Smooth muscle cell (in vitro differentiated cells): Measurements from ENCODE around the gene NRARP. TPM values are rescaled to one million over a fixed set of nuclear protein-coding genes. Genes with fewer than 3 reads are reported as not detected.

Source experiments
- DNase-seq: peaks from one replicate; lab custom pipeline; 2025; ENCODE audit not compliant: unreplicated experiment; lab: John Stamatoyannopoulos, UW
- H2AFZ ChIP-seq: fragments of 200-600 bp; sonication (generic); 2 replicates; pipeline ENCODE4 v1.6.0; 2016; ENCODE audit warnings: antibody characterized with exemption, low read depth, mild to moderate bottlenecking
- H3F3A ChIP-seq: fragments of 200-600 bp; sonication (generic); 2 replicates; pipeline ENCODE4 v1.6.0; 2017; ENCODE audit warnings: antibody characterized with exemption, low read depth
- H3K27ac ChIP-seq: fragments of 200-600 bp; sonication (generic); 2 replicates; pipeline ENCODE4 v1.5.1; 2016; ENCODE audit warnings: low read depth, mild to moderate bottlenecking
- H3K27me3 ChIP-seq: fragments of 200-600 bp; sonication (generic); 2 replicates; pipeline ENCODE4 v1.6.1; 2016; ENCODE audit warnings: low read depth, mild to moderate bottlenecking
- H3K36me3 ChIP-seq: fragments of 200-600 bp; sonication (generic); 2 replicates; pipeline ENCODE4 v1.5.1; 2016; ENCODE audit warnings: low read depth
- H3K4me1 ChIP-seq: fragments of 200-600 bp; sonication (generic); 2 replicates; pipeline ENCODE4 v1.5.1; 2016; ENCODE audit warnings: low read depth
- H3K4me2 ChIP-seq: fragments of 200-600 bp; sonication (generic); 2 replicates; pipeline ENCODE4 v1.6.0; 2016; ENCODE audit warnings: mild to moderate bottlenecking
- H3K4me3 ChIP-seq: fragments of 200-600 bp; sonication (generic); 2 replicates; pipeline ENCODE4 v1.5.1; 2016; ENCODE audit warnings: mild to moderate bottlenecking
- H3K79me2 ChIP-seq: fragments of 200-600 bp; sonication (generic); 2 replicates; pipeline ENCODE4 v1.6.0; 2016; ENCODE audit warnings: low read depth, mild to moderate bottlenecking
- H3K9ac ChIP-seq: fragments of 200-600 bp; sonication (generic); 2 replicates; pipeline ENCODE4 v1.6.0; 2016; ENCODE audit warnings: low read depth
- H3K9me3 ChIP-seq: fragments of 200-600 bp; sonication (generic); replicated peaks from 2 replicates; pipeline ENCODE4 v1.5.1; 2016; ENCODE audit warnings: low read depth
- H4K20me1 ChIP-seq: fragments of 200-600 bp; sonication (generic); 2 replicates; pipeline ENCODE4 v1.6.0; 2016; ENCODE audit warnings: low read depth
- WGBS: methylation state at CpG from one replicate; pipeline ENCODE4 v1.1.7; 2016; ENCODE audit warnings: low lambda C conversion rate; 5-methylcytosine and 5-hydroxymethylcytosine counted together
- polyA plus RNA-seq: library from polyadenylated mRNA; unstranded; fragments of >200 nt; fragmentation: Nextera tagmentation; extraction: Ambion mirVana; gene quantifications from 2 replicates; pipeline ENCODE4 v1.2.1, GENCODE V29; 2016
- total RNA-seq: library from RNA; depleted of rRNA; stranded (reverse); fragments of >200 nt; gene quantifications from 2 replicates; pipeline ENCODE4 v1.2.3, GENCODE V29; 2014
- TF ChIP-seq, protein P1 (sequence below): fragments of 200-600 bp; sonication (generic); IDR thresholded peaks from 2 replicates; pipeline ENCODE4 v1.5.1; 2017; ENCODE audit warnings: borderline replicate concordance, mild to moderate bottlenecking, antibody characterized with exemption; ENCODE audit not compliant: insufficient read depth, poor library complexity, severe bottlenecking

The NRARP gene
- total and polyA plus RNA-seq, 2 experiments from 2014 or later, result 3.0 to 3.7 TPM

- WGBS, result 87% methylated on average over 14 of the region's 18 CpGs
These were observed 51.5 kb downstream of the NRARP start for GRCh38 chr9:137250329-137251193.

More at GRCh38 chr9:137250329-137251193, 51.5 kb downstream of the NRARP start:
- DNase-seq, result no peak
- Histone ChIP-seq H3K9ac (no peak overlapping the region), H3F3A (no peaks in the 10 kb centered on the region), H3K79me2 (peaks cover 3% of the 10 kb centered on the region), H3K27ac (no peak overlapping the region), H3K4me2 (no peak overlapping the region), H3K9me3 (no peaks in the 10 kb centered on the region), H3K4me3 (no peak overlapping the region), H2AFZ (no peak overlapping the region), H4K20me1 (no peaks in the 10 kb centered on the region), H3K36me3 (no peaks in the 10 kb centered on the region), H3K4me1 (peaks cover 9% of the 10 kb centered on the region), H3K27me3 (no peaks in the 10 kb centered on the region)
- TF ChIP-seq, protein P1, sequence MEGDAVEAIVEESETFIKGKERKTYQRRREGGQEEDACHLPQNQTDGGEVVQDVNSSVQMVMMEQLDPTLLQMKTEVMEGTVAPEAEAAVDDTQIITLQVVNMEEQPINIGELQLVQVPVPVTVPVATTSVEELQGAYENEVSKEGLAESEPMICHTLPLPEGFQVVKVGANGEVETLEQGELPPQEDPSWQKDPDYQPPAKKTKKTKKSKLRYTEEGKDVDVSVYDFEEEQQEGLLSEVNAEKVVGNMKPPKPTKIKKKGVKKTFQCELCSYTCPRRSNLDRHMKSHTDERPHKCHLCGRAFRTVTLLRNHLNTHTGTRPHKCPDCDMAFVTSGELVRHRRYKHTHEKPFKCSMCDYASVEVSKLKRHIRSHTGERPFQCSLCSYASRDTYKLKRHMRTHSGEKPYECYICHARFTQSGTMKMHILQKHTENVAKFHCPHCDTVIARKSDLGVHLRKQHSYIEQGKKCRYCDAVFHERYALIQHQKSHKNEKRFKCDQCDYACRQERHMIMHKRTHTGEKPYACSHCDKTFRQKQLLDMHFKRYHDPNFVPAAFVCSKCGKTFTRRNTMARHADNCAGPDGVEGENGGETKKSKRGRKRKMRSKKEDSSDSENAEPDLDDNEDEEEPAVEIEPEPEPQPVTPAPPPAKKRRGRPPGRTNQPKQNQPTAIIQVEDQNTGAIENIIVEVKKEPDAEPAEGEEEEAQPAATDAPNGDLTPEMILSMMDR, result no peak

Other genes with a start within 250 kb of the NRARP start
- gene ENTPD2, start 248.2 kb downstream of the NRARP start, total RNA-seq, result not detected in 2 replicates
- 0.30 and 0.78 TPM in 2 replicates for gene ENTPD2, start 248.2 kb downstream of the NRARP start, polyA plus RNA-seq
- gene SAPCD2, start 231.7 kb downstream of the NRARP start, total RNA-seq, result 1.9 and 2.1 TPM in 2 replicates
- gene SAPCD2, start 231.7 kb downstream of the NRARP start, polyA plus RNA-seq, result 3.9 and 5.0 TPM in 2 replicates
- gene UAP1L1, start 224.8 kb downstream of the NRARP start, total RNA-seq, result 5.8 and 7.2 TPM in 2 replicates
- 22.5 and 23.8 TPM in 2 replicates for gene UAP1L1, start 224.8 kb downstream of the NRARP start, polyA plus RNA-seq
- 62.9 and 70.9 TPM in 2 replicates for gene MAN1B1, start 215.3 kb downstream of the NRARP start, total RNA-seq
- 97.1 and 109 TPM in 2 replicates for gene MAN1B1, start 215.3 kb downstream of the NRARP start, polyA plus RNA-seq
- 50.6 and 51.4 TPM in 2 replicates for gene DPP7, start 187.5 kb downstream of the NRARP start, total RNA-seq
- gene DPP7, start 187.5 kb downstream of the NRARP start, polyA plus RNA-seq, result 170 and 171 TPM in 2 replicates
- gene GRIN1, start 163.1 kb downstream of the NRARP start, total RNA-seq, result not detected in 2 replicates
- 0.44 TPM in 1 of 2 replicates, not detected in the other for gene GRIN1, start 163.1 kb downstream of the NRARP start, polyA plus RNA-seq
- gene LRRC26, start 132.2 kb downstream of the NRARP start, total RNA-seq, result not detected in 2 replicates
- gene LRRC26, start 132.2 kb downstream of the NRARP start, polyA plus RNA-seq, result not detected in 2 replicates
- not detected in 2 replicates for gene TMEM210, start 130.2 kb downstream of the NRARP start, total RNA-seq
- gene TMEM210, start 130.2 kb downstream of the NRARP start, polyA plus RNA-seq, result not detected in 2 replicates
- gene ANAPC2, start 113.7 kb downstream of the NRARP start, total RNA-seq, result 12.6 and 16.3 TPM in 2 replicates
- 6.6 and 17.6 TPM in 2 replicates for gene ANAPC2, start 113.7 kb downstream of the NRARP start, polyA plus RNA-seq
- 32.7 and 69.5 TPM in 2 replicates for gene SSNA1, start 113.6 kb downstream of the NRARP start, total RNA-seq
- gene SSNA1, start 113.6 kb downstream of the NRARP start, polyA plus RNA-seq, result 84.9 and 94.1 TPM in 2 replicates
- 4.0 and 6.9 TPM in 2 replicates for gene TPRN, start 101.5 kb downstream of the NRARP start, total RNA-seq
- gene TPRN, start 101.5 kb downstream of the NRARP start, polyA plus RNA-seq, result 15.0 and 19.0 TPM in 2 replicates
- gene TMEM203, start 96.6 kb downstream of the NRARP start, total RNA-seq, result 30.2 and 31.0 TPM in 2 replicates
- gene TMEM203, start 96.6 kb downstream of the NRARP start, polyA plus RNA-seq, result 53.0 and 55.1 TPM in 2 replicates
- 3.2 and 6.5 TPM in 2 replicates for gene NDOR1, start 96.6 kb downstream of the NRARP start, total RNA-seq
- gene NDOR1, start 96.6 kb downstream of the NRARP start, polyA plus RNA-seq, result 7.7 and 12.5 TPM in 2 replicates
- gene RNF208, start 80.0 kb downstream of the NRARP start, total RNA-seq, result 0.36 and 0.49 TPM in 2 replicates
- 1.4 and 1.9 TPM in 2 replicates for gene RNF208, start 80.0 kb downstream of the NRARP start, polyA plus RNA-seq
- 2.2 and 2.3 TPM in 2 replicates for gene CYSRT1, start 77.1 kb downstream of the NRARP start, total RNA-seq
- 1.3 and 2.4 TPM in 2 replicates for gene CYSRT1, start 77.1 kb downstream of the NRARP start, polyA plus RNA-seq
- not detected in 2 replicates for gene RNF224, start 74.8 kb downstream of the NRARP start, total RNA-seq
- not detected in 2 replicates for gene RNF224, start 74.8 kb downstream of the NRARP start, polyA plus RNA-seq
- not detected in 2 replicates for gene SLC34A3, start 71.4 kb downstream of the NRARP start, total RNA-seq
- not detected in 2 replicates for gene SLC34A3, start 71.4 kb downstream of the NRARP start, polyA plus RNA-seq
- 154 and 164 TPM in 2 replicates for gene TUBB4B, start 61.0 kb downstream of the NRARP start, total RNA-seq
- 317 and 331 TPM in 2 replicates for gene TUBB4B, start 61.0 kb downstream of the NRARP start, polyA plus RNA-seq
- not detected in 2 replicates for gene STPG3, start 51.0 kb downstream of the NRARP start, total RNA-seq
- not detected in 2 replicates for gene STPG3, start 51.0 kb downstream of the NRARP start, polyA plus RNA-seq
- gene NELFB, start 46.9 kb downstream of the NRARP start, total RNA-seq, result 23.3 and 31.8 TPM in 2 replicates
- gene NELFB, start 46.9 kb downstream of the NRARP start, polyA plus RNA-seq, result 60.9 and 66.6 TPM in 2 replicates
- 4.6 and 6.3 TPM in 2 replicates for gene TOR4A, start 24.5 kb downstream of the NRARP start, total RNA-seq
- gene TOR4A, start 24.5 kb downstream of the NRARP start, polyA plus RNA-seq, result 5.5 and 10.7 TPM in 2 replicates
- gene EXD3, start 120.9 kb upstream of the NRARP start, total RNA-seq, result 3.1 and 10.4 TPM in 2 replicates
- 12.5 and 15.7 TPM in 2 replicates for gene EXD3, start 120.9 kb upstream of the NRARP start, polyA plus RNA-seq
- gene NOXA1, start 121.1 kb upstream of the NRARP start, total RNA-seq, result 0.09 and 0.90 TPM in 2 replicates
- gene NOXA1, start 121.1 kb upstream of the NRARP start, polyA plus RNA-seq, result 0.81 and 3.8 TPM in 2 replicates
- not detected in 2 replicates for gene ENTPD8, start 139.1 kb upstream of the NRARP start, total RNA-seq
- not detected in 2 replicates for gene ENTPD8, start 139.1 kb upstream of the NRARP start, polyA plus RNA-seq
- gene NSMF, start 157.1 kb upstream of the NRARP start, total RNA-seq, result 25.2 and 30.9 TPM in 2 replicates
- 48.5 and 55.9 TPM in 2 replicates for gene NSMF, start 157.1 kb upstream of the NRARP start, polyA plus RNA-seq
- 0.67 TPM in 1 of 2 replicates, not detected in the other for gene PNPLA7, start 248.1 kb upstream of the NRARP start, total RNA-seq
- 0.46 and 1.1 TPM in 2 replicates for gene PNPLA7, start 248.1 kb upstream of the NRARP start, polyA plus RNA-seq
- gene MRPL41, start 249.6 kb upstream of the NRARP start, total RNA-seq, result 33.5 and 42.9 TPM in 2 replicates
- gene MRPL41, start 249.6 kb upstream of the NRARP start, polyA plus RNA-seq, result 83.2 and 85.7 TPM in 2 replicates